ENCODE measurements around the gene PTPRN2.

- no peak for TF ChIP-seq POLR2A (IDR thresholded peaks at IDR 0.05; ENCODE audit: borderline replicate concordance, extremely low read depth, insufficient read depth, insufficient read length)
- no peak for TF ChIP-seq CBX3 (IDR thresholded peaks at IDR 0.05; ENCODE audit: low read depth)
- TF ChIP-seq SP1 (IDR thresholded peaks at IDR 0.05; ENCODE audit: low read depth), result no peak
- no peak for TF ChIP-seq CTCF (IDR thresholded peaks at IDR 0.05 in 2 of 3, conservative IDR thresholded peaks at IDR 0.05 in 1 of 3; ENCODE audit: borderline replicate concordance in 1 of 3, insufficient read depth in 1 of 3, low read depth in 2 of 3, low read length in 2 of 3)
- TF ChIP-seq MAX (IDR thresholded peaks at IDR 0.05), result no peak
- TF ChIP-seq SRF (IDR thresholded peaks at IDR 0.05; ENCODE audit: low read depth), result no peak
- TF ChIP-seq RAD21 (IDR thresholded peaks at IDR 0.05; ENCODE audit: low read depth), result no peak
- no peak for TF ChIP-seq ZBTB33 (IDR thresholded peaks at IDR 0.05; ENCODE audit: extremely low read depth, insufficient replicate concordance, low read length)
- no peak for TF ChIP-seq EZH2phosphoT487 (IDR thresholded peaks at IDR 0.05; ENCODE audit: borderline replicate concordance)
- no peak for TF ChIP-seq ZFX (IDR thresholded peaks at IDR 0.05)
- TF ChIP-seq EZH2 (IDR thresholded peaks at IDR 0.05), result no peak
- no peak for TF ChIP-seq JUND (IDR thresholded peaks at IDR 0.05)
- no peak for TF ChIP-seq YY1 (IDR thresholded peaks at IDR 0.05; ENCODE audit: extremely low read depth, insufficient replicate concordance, low read depth, low read length)
Observed at GRCh38 chr7:157519798-157520244, 1067.8 kb downstream of the PTPRN2 start.
